CD4-positive, alpha-beta T cell treated with Interleukin-2 at 100 ng/mL for 4 hours (primary cell): ENCODE data around the gene OLFML2B.

Experiments used
- DNase-seq: peaks from one replicate; pipeline ENCODE4 v3.0.0-alpha.2; 2020; ENCODE audit warnings: low spot score

Gene OLFML2B

GRCh38 chr1:162006081-162006480, 17.6 kb downstream of the OLFML2B start:
- no peak for DNase-seq

DNA sequence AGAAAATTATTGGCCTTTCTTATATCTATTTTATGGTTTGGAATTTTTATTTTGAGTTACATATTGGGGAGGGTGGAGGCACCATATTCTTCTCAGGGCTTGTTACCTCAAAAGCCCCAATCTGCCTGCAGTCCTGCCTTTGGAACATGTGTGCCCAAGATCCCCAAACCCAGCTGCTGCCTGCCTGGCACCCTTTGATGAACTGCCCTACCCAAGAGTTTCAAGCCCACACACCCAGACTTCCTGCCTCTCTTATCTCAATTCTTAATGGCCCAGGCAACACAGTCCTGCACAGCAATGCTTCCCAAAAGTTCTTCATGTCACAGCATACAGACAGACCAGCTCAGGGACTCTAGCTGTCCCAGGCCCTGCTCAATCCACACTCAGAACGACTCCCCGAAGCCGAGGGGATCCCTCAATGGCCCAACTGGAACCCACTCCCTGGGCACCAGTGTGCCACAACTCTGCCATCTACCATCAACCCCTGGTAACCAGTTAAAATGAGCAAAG, 19.2 kb downstream of the OLFML2B start:
- no peak for DNase-seq

DNA sequence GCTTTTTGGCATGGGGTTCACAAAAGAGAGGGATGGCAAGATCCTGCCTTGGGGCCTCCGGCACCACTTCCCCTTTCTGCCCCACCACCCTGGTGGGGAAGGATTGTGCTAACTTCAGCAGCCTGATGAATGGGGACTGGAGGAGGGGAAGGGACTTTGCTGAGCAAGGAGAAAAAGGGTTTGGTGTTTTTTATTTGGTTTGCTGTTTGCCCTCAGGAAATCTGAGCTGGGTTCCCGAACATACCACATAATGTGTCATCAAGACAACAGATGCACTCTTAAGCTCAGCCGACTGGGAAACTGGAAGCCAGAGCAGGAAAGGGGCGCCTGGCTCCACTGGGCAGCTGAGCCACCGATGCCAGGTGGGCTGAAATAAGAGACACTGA, 19.8 kb downstream of the OLFML2B start:
- no peak for DNase-seq

DNA sequence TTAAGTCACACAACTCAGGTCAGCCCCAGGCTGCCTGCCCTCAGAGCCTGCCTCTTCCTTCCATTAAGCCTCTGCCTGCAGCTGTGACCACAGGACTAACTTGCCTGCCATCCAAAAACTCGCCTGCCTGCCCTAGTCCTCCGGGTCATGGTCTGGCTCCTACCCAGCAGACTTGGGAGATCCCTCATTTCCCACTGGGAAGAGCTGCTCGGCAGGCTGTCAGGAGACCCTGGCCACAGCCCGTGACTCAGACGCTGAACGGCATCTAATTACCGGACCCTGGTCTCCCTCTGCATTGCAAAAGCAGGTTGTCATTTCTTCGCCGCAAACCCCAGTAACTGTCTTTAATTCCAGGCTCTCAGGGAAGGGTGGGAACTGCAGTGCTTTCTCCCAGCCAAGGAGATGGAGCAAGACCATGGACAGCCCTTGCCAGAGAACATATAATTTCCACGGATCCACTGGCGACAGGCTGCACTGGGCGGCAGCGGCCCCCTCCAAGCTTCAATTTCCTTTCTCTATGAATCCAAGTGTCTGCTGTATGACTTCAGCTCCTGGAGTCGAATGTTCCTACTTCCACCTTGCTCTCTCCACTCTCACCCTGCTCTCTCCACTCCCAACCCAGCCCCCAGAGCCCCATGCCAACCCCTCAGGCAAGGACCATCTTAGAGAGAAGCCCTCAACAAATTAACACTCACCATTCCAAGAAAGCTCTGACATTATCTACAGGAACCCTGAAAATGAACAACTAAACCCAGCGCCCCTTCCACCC, 20.4 kb downstream of the OLFML2B start:
- no peak for DNase-seq

- no peak for DNase-seq
These were observed 23.6 kb downstream of the OLFML2B start for GRCh38 chr1:162000053-162000420.

- DNase-seq = no peak
These were observed 24.2 kb downstream of the OLFML2B start for GRCh38 chr1:161999301-162000052.

DNA sequence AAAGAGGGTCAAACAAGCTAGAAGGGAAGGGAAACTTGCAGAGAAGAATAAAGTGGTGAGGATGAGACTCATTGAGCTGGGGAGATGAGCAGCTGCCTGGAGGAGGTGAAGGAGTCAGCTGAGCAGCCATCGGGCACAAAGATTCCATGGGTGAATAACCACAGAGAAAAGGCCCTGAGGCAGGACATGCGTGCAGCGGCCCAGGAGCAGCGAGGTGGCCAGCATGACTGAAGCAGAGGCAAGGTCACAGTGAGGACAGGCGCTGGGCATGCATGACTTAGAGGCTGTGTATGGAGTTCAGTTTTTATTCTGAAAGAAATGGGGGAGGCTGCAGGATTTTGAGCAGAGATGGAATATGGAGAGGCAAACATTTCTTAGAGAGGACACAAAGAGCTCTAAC, 24.9 kb downstream of the OLFML2B start:
- DNase-seq = no peak

DNA sequence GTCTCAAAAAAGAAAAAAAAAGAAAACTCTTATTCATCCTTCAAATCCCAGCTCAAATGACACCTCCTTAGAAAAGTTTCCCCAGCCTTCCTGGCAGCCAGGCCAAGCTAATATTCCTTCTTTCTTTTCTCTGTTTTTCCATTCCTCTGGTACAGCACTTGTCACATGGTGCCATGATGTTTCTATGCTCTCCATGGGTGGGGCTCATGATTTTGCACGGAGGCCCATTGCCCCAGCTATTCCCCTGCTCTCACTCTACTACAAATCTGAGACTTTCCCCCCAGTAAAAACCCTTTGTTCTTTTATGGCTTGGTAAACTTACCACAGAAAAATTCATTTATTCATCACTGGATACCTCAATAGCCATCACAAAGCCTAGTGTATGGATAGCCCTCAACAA, 26.5 kb downstream of the OLFML2B start:
- DNase-seq = no peak

GRCh38 chr1:161994175-161994668, 29.4 kb downstream of the OLFML2B start:
- no peak for DNase-seq

DNA sequence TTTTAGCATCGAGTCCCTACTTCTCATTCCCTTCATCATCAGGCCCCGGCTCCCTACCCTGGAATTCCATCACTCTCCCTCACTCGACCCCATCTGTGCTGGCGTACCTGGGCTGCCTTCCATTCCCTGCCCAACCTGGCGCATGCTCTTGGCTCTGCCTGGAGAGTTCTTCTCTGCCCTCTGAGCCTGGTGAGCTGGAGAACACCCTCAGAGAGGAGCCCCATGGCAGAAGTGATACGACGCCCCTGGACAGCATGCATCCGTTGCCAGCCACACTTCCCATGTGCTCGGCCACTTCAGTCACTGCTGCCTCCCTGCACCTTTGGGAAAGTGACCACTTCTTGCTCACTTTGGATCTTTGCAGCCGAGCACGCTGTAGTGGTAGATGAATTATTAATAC, 30.1 kb downstream of the OLFML2B start:
- DNase-seq = no peak

DNA sequence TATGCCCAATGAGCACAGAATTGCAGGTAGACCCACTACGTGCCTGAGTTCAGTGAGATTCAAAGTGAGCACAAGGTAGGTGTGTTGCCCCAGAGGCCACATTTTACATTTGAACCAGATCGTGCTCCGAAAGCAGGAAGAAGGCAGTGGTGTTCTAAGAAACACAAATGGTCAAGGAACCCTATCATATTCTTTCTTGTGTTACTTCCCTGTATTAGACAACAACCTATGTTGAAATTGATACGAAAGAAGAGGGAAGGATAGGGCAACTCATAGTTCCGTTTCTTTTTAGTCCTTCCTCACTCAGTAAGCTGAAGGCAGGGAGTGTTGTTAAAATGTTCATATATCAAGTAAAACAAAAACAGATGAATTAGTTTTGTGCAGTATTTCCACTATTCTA, 33.9 kb downstream of the OLFML2B start:
- DNase-seq = no peak

DNA sequence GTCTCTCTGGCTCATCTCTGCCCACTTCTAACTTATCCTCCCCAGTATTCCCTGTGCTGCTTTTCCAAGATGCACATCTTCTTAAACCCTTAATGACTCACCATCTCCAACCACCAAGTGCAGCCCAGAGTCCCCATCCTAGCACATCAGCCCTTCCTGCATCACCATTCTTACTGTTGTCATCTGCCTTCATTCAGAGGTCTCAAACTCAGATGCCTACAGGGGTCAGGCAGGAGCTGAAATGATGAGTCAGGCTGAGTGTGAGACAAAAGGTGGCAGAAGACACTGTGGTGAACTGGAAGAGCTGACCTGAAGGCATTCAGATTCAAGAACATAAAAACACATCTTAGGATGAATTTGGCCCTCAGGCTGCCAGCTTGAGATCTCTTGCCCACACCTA, 34.6 kb downstream of the OLFML2B start:
- no peak for DNase-seq

- DNase-seq = no peak
These were observed 35.3 kb downstream of the OLFML2B start for GRCh38 chr1:161988413-161988812.

GRCh38 chr1:161987872-161988271, 35.8 kb downstream of the OLFML2B start:
- no peak for DNase-seq

- DNase-seq = no peak
These were observed 36.4 kb downstream of the OLFML2B start for GRCh38 chr1:161987303-161987702.

DNA sequence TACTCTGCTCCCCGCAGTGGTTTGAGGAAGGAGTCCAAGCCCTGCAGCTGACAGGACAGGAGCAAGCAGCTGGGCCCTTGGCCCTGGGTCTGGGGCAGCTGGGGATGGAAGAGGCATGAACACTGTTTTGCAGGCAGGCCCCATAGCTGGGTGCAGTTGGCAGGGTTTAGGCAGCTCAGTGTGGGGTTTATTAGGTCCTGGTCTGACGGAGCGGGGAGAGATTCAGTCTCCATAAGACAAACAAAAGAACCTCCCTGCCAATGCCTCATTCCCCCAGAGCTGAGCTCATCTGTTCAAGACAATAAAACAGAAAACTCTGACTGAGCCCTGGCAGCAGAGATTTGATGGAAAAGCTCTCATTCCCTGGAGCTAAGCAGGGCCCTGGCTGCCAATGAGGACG, 37.3 kb downstream of the OLFML2B start:
- DNase-seq = no peak

DNA sequence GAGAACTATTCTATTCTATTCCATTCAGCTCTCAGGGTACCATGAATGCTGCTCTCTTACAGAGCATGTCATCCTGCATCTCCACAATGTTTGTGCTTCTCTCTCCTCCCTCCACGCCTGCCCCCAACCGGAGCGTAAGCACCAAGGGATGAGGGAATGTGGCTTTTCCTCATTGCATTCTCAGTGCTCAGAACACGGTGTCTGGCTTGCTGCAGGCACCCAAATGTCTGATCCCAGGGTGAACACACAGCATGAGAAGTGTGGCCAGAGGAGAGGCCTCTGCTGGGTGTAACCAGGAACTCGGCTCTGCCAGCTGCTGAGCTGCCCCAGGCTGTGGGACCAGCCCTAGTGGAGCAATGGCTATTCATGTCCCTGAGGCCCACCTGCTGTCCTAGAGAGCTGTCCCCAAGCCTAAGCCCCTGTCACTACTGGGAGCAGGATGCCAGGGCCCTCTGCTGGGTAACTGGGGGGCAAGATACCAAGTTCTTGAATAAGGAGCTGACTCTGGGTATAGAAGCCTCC, 38.3 kb downstream of the OLFML2B start:
- no peak for DNase-seq

DNA sequence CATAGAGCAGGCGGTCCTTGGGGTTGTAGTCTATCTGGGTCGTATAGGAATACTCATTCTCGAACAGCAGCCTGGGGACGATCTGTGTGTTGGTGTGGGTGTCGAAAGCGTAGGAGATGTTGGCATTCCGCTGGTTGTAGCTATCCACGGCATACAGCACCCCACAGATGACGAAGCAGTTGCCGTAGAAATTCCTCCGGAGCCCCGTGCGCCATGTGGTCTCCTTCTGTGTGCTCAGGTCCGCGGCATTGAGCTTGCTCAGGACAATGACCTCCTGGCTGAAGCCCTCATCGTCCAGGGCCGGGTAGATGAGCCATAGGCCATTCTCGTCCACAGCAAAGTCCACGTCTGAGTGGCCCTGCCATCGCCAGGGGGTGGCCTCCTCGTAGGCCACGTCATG, 39.9 kb downstream of the OLFML2B start:
- no peak for DNase-seq

DNA sequence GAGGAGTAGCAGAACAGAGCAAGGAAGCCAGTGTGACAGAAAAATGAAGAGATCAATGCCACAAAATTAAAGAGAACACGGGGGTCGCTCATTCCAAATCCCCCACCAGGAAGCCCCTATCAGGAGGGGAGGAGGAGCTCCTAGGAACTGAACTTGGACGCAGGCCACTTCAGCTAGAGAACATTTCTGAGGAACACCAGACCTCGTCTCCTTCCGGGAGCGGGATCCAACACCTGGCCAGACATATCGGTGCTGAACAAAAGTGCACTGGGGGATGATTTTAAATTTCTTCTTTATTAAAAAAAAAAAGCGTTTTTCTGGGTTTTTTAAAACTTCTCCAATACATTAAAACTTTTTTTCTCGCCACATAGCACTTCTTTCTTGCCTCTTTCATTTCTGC, 40.8 kb downstream of the OLFML2B start:
- DNase-seq = no peak

DNA sequence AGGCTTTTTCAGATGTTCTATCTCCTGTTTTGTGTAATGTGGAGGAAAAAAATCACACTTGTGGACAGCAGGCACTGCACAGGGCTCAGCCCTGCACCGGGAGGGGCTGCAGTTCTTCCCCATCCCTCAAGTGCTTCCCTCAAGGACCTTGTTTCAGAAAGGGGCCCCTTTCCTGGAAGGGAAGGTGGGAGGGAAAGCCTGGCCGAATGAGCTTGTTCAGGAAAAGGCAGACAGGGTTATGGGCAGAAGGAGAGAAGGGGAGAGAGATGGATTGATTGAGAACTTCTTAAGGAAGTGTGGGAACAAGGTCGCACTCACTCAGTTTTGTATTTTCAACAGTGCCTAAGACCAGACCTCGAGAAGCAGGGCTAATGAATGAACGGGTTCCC, 41.2 kb downstream of the OLFML2B start:
- no peak for DNase-seq

DNA sequence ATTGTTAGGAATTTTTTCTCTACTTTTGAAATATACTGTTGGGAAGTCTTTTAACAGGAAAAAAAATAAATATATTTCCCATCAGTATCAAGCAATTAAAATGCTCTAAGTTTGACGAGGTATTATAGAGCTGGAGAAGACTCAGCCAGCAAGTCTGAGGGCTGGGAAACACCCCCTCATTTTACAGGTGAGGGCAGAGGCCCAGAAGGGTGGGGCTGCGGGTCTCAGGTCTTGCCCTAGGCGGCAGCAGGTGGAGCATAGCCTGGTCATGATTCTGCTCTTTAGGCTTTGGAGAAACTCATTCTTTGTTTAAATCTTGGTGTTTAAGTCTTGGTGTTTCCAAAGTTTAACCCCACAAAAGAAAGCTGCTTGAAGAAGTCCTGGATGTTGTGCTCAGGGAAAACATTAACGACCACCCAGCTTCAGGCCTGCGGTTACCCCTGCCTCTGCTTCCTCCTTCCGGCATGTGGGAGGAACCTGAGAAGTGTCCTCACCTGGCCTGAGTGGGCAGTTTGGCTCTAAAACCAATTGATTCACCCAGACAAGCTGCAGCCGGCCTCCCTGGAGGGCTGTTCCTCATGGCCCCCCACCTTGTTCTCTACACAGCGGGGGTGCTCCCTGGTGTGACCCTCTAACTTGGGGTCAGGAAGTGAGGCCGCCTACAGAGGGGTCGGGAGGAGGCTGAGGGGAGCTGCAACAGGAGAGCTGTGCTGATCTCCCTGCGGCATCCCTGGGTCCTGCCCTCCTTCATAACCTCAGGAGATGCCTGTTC, 41.7 kb downstream of the OLFML2B start:
- no peak for DNase-seq

GRCh38 chr1:161981126-161981525, 42.5 kb downstream of the OLFML2B start:
- no peak for DNase-seq
